Measurements from ENCODE around the gene KREMEN2.

The KREMEN2 gene

GRCh38 chr16:3001316-3001715 is 37.2 kb downstream of the KREMEN2 start:
- in situ Hi-C loops (cut with HindIII; ENCODE audit: low sequenced_read_pairs), result no loop called here
- DNase-seq (ENCODE audit: low read depth), result no peak
- H3K4me3 ChIP-seq (ENCODE audit: low read depth, low read length), result no peak overlapping the region
- TF ChIP-seq, protein P1, sequence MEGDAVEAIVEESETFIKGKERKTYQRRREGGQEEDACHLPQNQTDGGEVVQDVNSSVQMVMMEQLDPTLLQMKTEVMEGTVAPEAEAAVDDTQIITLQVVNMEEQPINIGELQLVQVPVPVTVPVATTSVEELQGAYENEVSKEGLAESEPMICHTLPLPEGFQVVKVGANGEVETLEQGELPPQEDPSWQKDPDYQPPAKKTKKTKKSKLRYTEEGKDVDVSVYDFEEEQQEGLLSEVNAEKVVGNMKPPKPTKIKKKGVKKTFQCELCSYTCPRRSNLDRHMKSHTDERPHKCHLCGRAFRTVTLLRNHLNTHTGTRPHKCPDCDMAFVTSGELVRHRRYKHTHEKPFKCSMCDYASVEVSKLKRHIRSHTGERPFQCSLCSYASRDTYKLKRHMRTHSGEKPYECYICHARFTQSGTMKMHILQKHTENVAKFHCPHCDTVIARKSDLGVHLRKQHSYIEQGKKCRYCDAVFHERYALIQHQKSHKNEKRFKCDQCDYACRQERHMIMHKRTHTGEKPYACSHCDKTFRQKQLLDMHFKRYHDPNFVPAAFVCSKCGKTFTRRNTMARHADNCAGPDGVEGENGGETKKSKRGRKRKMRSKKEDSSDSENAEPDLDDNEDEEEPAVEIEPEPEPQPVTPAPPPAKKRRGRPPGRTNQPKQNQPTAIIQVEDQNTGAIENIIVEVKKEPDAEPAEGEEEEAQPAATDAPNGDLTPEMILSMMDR (IDR thresholded peaks at IDR 0.05; ENCODE audit: low read depth, low read length, missing control alignments), result no peak

DNA sequence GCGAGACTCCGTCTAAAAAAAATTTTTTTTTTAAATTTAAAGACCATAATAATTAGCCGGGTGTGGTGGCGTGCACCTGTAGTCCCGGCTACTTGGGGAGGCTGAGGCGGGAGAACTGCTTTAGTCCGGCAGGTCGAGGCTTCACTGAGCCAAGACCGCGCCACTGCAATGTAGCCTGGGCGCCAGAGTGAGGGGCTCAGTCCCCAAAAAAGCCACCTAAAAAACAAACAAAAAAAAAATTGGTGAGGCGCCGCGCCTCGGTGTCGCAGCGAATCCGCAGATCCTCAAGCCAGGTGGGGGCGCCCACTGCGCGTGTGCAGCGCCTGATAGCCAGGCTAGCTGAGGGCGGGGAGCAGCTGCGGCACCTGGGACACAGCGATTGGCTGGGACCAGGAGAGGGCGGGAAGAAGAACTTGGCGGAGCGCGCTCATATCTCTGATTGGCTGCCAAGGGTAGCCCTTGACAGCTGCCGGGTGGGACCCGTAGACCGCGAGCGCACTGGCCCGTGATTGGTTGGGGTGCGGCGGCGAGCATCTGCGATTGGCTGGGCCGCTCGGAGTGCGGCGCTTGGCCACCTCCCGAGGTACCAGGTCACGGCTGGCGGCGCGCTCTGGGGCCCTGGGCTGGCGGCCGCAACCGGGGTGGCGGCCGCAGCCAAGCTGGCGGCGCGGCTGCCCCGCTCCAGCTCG is 39.7 kb downstream of the KREMEN2 start:
- H3K4me3 ChIP-seq (ENCODE audit: low read depth, low read length), result no peak overlapping the region

GRCh38 chr16:3004319-3004718 is 40.2 kb downstream of the KREMEN2 start:
- TF ChIP-seq, protein P1 (IDR thresholded peaks at IDR 0.05; ENCODE audit: low read depth, low read length, missing control alignments), result no peak
- H3K4me3 ChIP-seq (ENCODE audit: low read depth, low read length), result no peak overlapping the region
- DNase-seq (ENCODE audit: low read depth), result no peak
- in situ Hi-C loops (cut with HindIII; ENCODE audit: low sequenced_read_pairs), result no loop called here

More for the DNA sequence above, 39.7 kb downstream of the KREMEN2 start:
- in situ Hi-C loops (cut with HindIII; ENCODE audit: low sequenced_read_pairs), result no loop called here
- DNase-seq (ENCODE audit: low read depth), result peak; percentile 95
- TF ChIP-seq, protein P1 (IDR thresholded peaks at IDR 0.05; ENCODE audit: low read depth, low read length, missing control alignments), result peak; percentile 24

DNA sequence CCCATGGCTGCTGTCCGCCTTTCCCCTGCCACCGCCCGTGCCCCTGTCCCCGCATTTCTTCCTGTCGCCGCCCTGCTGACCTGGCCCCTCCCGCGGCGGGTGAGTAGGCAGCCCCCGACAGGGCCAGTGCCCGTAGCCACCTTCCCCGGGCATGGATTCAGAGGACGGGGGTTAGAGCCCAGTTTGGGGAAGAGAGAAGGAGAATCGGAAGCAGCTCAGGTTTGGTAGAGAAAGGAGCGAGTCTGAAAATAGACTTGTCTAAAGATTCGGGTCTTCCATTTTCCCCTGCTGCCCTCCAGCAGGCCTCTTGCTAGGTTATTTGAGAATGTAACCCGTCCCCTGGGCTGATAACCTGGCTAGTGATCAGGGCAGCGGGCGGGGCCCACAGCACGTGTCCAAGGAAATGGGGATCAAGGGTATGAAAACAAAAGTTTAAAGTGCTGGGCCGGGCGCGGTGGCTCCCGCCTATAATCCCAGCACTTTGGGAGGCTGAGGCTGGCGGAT is 40.8 kb downstream of the KREMEN2 start:
- H3K4me3 ChIP-seq (ENCODE audit: low read depth, low read length), result peak overlapping the region; percentile 12
- TF ChIP-seq, protein P1 (IDR thresholded peaks at IDR 0.05; ENCODE audit: low read depth, low read length, missing control alignments), result no peak
- no peak for DNase-seq (ENCODE audit: low read depth)
- in situ Hi-C loops (cut with HindIII; ENCODE audit: low sequenced_read_pairs), result no loop called here

DNA sequence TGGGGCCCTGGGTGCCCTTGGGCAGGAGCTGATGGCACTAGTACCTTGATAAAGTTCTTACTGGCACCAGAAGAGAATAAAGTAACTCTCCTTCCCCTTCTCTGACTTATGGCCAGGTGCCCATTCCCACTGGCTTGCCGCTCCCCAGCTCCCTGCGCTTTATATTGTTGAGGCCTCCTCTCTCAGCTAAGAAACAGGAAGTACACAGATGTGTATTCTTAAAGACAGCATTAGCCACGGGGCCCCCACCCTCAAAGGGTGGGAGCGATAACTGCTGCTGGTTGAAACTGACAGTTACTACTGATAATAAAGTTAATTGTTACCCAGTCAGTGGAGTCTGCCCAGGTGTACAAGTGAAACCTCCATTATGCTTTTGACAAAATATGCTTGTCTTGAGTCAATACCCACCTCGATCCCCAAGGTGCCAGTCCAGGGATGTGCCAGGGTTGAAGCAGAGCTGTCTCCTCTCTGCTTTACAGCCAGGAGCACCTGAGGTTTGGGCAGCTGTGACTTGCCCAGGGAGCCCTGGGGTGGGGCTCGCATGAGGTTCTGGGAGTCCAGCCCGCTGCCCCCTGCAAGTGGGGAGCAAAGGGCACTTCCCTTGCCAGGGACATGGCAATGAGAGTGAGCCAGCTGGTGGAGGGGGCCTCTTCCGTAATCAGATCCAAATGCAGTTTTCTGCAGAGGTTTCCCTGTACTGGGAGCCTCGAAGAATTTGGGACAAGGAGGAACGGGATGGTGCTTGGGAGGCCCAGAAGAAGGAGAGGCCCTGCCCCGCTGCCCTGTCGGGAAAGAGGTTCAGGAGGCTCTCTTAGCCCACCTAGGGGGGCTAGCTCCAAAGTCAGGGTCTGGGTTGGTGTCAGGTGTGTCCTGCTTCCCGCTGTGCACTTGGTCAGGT is 43.2 kb downstream of the KREMEN2 start:
- H3K4me3 ChIP-seq (ENCODE audit: low read depth, low read length), result no peak overlapping the region
- in situ Hi-C loops (cut with HindIII; ENCODE audit: low sequenced_read_pairs), result no loop called here
- TF ChIP-seq, protein P1 (IDR thresholded peaks at IDR 0.05; ENCODE audit: low read depth, low read length, missing control alignments), result no peak
- DNase-seq (ENCODE audit: low read depth), result no peak

GRCh38 chr16:3007957-3008689 is 44.0 kb downstream of the KREMEN2 start:
- TF ChIP-seq, protein P1 (IDR thresholded peaks at IDR 0.05; ENCODE audit: low read depth, low read length, missing control alignments), result no peak
- no peak overlapping the region for H3K4me3 ChIP-seq (ENCODE audit: low read depth, low read length)
- in situ Hi-C loops (cut with HindIII; ENCODE audit: low sequenced_read_pairs), result no loop called here
- DNase-seq (ENCODE audit: low read depth), result no peak

Measured in astrocyte of the cerebellum (primary cell).